Stimulated activated memory B cell treated with anti-CD40 and anti-IgM and Interleukin-4, amounts not matched to agents 10 μg/mL and 1 μg/mL and 100 μg/mL, for 72 hours (primary cell): ENCODE measurements around the gene RFC3.

Experiments
- ATAC-seq: fragments of 150-1000 bp; cut with Tn5 transposase; 2 replicates; pipeline ENCODE4 v1.10.0; 2021
- H3K27ac Mint-ChIP-seq: one replicate; pipeline ENCODE4 v1.8.0; 2022; ENCODE audit warnings: mild to moderate bottlenecking, mixed read lengths
- H3K27me3 Mint-ChIP-seq: one replicate; pipeline ENCODE4 v1.8.0; 2022; ENCODE audit warnings: mixed read lengths
- H3K36me3 Mint-ChIP-seq: one replicate; pipeline ENCODE4 v1.8.0; 2022; ENCODE audit warnings: mixed read lengths
- H3K4me1 Mint-ChIP-seq: one replicate; pipeline ENCODE4 v1.8.0; 2022; ENCODE audit warnings: mixed read lengths
- H3K4me3 Mint-ChIP-seq: one replicate; pipeline ENCODE4 v1.8.0; 2022; ENCODE audit warnings: mild to moderate bottlenecking, moderate library complexity, mixed read lengths
- H3K9me3 Mint-ChIP-seq: one replicate; pipeline ENCODE4 v1.8.0; 2022; ENCODE audit warnings: mixed read lengths

RFC3 gene

DNA sequence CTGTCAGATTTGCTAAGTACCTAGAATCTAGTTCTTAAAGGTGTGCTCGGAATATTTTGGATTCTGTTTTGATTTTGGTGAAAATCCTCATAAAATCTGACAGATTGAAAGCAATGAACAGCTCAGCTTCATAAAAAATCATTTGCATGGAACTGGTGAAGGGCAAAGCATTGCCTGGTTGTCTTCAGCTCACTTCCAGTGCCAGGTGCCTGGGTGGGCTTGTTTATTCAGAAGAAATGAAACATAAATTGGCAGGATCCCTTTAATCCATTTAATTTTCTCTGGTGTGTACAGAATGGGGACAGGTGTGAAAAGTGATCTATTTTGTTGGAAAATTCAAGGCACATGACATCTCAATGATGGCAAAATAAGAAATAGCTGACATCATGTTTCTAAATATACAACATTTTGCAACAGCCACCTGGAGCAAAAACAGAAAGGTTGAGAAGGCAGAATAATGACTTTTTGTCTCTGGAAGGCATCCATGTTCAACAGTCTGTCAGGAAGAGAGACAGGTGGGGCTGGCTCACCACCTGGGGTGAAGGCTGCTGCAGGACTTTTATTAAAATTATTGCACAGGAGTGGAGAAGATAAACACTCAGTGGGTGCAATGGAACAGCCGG lies 52.2 kb downstream of the RFC3 start:
- H3K36me3 Mint-ChIP-seq = peaks cover 10% of the 10 kb centered on the region
- no peak for ATAC-seq
- no peak overlapping the region for H3K4me3 Mint-ChIP-seq
- H3K4me1 Mint-ChIP-seq = peaks cover 5% of the 10 kb centered on the region
- H3K27me3 Mint-ChIP-seq = no peaks in the 10 kb centered on the region
- no peak overlapping the region for H3K27ac Mint-ChIP-seq
- no peaks in the 10 kb centered on the region for H3K9me3 Mint-ChIP-seq

DNA sequence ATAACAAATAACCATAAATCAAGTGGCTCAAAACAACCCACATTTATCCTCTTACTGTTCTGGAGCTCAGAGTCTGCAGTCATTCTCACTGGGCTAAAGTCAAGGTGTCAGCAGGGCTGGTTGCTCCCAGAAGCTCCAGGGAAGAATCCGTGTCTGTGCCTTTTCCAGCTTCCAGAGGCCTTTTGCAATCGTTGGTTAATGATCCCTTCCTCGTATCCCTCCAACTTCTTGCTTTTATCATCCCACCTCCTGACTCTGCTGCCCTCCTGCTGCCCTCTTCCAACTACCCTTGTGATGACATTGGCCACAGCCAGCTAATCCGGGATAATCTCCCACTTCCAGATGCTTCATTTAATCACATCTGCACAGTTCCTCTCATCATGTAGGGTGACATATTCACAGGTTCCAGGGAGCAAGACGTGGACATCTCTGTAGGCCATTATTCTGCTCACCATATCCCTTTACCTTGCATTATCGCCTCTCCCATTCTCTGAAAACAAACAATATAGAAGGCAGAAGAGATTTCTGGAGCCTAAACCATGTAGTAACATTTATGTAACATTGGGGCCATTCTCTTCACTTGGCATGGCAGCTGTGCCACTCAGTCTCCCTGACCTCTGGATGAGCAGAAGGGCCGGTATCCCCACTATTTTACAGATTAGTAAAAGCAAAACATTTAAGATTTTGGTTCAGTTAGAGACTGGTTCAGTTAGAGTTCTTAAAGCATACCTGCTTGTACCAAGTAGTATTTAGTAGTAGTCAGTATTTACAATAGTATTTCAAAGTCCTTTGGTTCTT lies 53.5 kb downstream of the RFC3 start:
- Mint-ChIP-seq H3K4me1 (no peaks in the 10 kb centered on the region), H3K36me3 (peaks cover 10% of the 10 kb centered on the region), H3K27me3 (no peaks in the 10 kb centered on the region), H3K27ac (no peak overlapping the region), H3K4me3 (no peak overlapping the region), H3K9me3 (no peaks in the 10 kb centered on the region)
- ATAC-seq = no peak

DNA sequence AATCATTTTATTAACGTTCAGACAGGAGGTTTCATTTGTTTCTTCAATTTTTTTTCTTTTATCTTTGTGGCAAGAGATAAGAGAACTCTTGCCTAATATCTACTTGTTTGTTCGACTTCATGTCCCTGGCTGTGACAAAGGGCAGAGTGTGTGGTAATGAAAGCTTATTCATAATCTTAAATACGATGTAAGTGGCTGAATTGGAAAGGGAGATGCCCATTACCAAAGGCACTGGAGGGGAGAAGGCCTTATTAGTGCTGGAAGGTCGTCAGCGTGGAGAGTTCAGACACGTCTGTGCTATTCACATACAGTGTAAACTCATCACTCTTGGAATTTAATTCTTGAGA lies 54.0 kb downstream of the RFC3 start:
- no peak for ATAC-seq
- no peaks in the 10 kb centered on the region for H3K4me1 Mint-ChIP-seq
- H3K4me3 Mint-ChIP-seq = no peak overlapping the region
- H3K27ac Mint-ChIP-seq = no peak overlapping the region
- peaks cover 10% of the 10 kb centered on the region for H3K36me3 Mint-ChIP-seq
- H3K27me3 Mint-ChIP-seq = no peaks in the 10 kb centered on the region
- no peaks in the 10 kb centered on the region for H3K9me3 Mint-ChIP-seq

DNA sequence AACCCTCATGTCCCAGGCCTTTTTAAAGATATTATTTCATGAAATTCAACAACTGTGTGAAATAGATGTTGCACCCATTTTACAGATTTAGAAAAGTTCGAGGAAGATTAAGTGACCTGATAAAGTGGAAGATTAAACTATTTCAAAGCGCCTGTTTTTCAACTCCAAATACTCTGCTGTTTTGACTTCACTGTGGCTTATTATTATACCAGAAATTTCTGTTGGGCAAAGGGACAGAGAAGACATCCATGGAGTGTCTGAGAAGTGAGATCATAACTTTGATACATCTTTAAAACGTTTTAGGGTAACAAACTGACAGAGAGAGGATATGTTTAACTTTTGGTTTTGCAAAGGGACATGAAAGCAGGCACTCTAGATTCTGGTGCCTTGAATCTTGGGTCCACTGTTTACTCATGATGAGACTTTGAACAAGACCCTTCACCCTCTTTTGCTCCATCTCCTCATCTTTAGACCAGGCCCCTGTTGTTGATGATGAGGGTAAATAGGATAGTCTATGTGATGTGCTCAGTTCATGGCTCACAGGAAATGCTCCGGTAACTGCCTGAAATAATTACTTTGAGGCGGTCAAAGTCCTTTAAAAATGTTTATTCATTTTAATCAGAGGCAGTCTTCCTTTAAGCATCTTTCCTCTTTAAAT lies 55.4 kb downstream of the RFC3 start:
- Mint-ChIP-seq H3K27me3 (no peaks in the 10 kb centered on the region), H3K9me3 (no peaks in the 10 kb centered on the region), H3K27ac (no peak overlapping the region), H3K4me1 (no peaks in the 10 kb centered on the region), H3K36me3 (no peaks in the 10 kb centered on the region), H3K4me3 (no peak overlapping the region)
- ATAC-seq = no peak

GRCh38 chr13:33874871-33875270 lies 56.9 kb downstream of the RFC3 start:
- Mint-ChIP-seq H3K9me3 (no peaks in the 10 kb centered on the region), H3K4me3 (no peak overlapping the region), H3K27me3 (no peaks in the 10 kb centered on the region), H3K36me3 (no peaks in the 10 kb centered on the region), H3K4me1 (no peaks in the 10 kb centered on the region), H3K27ac (no peak overlapping the region)
- ATAC-seq = no peak

DNA sequence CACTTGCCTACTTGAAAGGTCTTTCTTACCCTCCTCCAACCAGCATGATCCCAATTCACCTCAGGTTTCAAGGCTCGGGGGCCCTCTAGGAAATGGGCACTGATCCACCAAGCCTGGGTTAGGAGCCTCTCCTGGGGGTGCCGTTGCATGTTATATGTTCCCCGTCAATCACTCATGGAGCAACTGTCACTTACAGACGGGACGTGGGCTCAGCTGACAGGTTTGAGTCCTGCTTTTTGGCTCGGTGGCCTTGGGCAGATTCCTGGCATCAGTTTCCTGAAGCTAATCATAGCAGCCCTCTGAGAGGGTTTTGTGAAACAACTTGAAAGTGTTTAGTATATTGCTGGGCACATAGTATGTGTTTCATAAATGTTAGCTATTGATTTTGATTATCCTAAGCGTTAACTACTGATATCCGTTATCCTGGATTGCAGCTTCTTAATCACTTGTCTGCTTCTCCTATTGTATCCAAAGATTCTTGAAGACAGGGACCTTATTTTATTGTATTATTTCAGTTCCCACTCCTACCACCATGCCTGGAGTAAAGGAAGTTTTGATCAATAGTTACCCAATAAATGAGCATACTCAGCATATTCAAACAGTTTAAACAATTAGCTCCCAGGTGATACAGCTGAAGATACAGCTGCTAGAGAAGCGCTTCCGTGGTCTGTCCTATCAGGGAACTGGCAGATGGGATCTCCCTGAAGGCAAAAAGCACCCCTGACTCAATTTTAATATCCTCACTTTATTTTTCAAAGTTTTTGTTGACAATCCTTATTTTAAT lies 57.9 kb downstream of the RFC3 start:
- Mint-ChIP-seq H3K36me3 (no peaks in the 10 kb centered on the region), H3K4me3 (no peak overlapping the region), H3K27me3 (no peaks in the 10 kb centered on the region), H3K27ac (no peak overlapping the region), H3K9me3 (no peaks in the 10 kb centered on the region), H3K4me1 (no peaks in the 10 kb centered on the region)
- ATAC-seq = no peak

DNA sequence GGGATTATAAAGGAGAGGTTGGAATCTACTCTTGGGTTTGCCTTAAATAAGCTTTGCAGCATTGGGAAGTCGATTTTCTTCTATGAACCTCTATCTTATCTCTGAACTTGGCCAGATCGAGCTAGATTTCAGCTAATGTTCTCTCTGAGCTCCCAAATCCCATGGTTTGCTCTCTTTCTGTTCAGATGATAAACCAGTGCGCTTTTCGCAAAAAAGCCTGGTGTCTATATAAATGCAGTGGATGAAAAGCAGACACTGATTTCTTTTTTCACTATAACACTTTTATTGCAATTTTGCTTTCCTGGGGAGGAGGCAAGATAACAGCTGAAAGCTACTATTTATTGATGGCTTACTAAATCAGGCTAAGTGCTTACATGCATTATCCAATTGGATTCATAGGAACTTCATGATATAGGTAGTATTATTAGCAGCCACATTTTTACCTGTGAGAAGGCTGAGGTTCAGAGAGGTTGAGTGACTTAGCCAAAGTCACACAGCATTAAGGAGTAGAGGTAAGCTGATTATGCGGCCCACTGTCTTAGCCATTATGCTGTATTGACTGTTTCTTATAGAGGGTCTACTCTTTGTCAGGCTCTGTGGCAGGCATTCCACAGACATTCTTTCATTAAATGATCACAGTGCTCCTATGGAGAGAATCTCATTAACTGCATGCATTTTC lies 58.9 kb downstream of the RFC3 start:
- peaks cover 6% of the 10 kb centered on the region for H3K36me3 Mint-ChIP-seq
- ATAC-seq = no peak
- H3K27ac Mint-ChIP-seq = no peak overlapping the region
- H3K27me3 Mint-ChIP-seq = no peaks in the 10 kb centered on the region
- H3K4me1 Mint-ChIP-seq = no peaks in the 10 kb centered on the region
- H3K4me3 Mint-ChIP-seq = no peak overlapping the region
- H3K9me3 Mint-ChIP-seq = peaks cover 3% of the 10 kb centered on the region

DNA sequence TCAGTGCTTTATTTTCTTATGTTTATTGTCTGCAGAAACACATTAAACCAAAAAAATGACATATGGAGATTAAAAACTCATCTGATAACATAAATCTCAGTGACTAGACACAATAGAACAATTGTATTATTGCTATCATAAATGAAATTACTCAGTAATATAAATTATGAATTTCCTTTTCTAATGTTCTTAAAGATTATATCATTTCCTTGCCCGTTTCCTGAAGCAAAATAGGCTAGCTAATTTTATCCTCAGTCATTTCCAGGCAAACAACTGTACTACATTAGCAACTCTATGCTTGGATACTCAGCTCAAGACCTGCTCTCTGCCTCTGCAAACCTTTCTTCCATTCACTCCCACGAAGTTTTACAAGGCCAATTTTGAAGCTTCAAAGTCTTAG lies 61.2 kb downstream of the RFC3 start:
- Mint-ChIP-seq H3K9me3 (peaks cover 3% of the 10 kb centered on the region), H3K4me1 (no peaks in the 10 kb centered on the region), H3K27me3 (no peaks in the 10 kb centered on the region), H3K36me3 (peaks cover 14% of the 10 kb centered on the region), H3K27ac (no peak overlapping the region), H3K4me3 (no peak overlapping the region)
- no peak for ATAC-seq

DNA sequence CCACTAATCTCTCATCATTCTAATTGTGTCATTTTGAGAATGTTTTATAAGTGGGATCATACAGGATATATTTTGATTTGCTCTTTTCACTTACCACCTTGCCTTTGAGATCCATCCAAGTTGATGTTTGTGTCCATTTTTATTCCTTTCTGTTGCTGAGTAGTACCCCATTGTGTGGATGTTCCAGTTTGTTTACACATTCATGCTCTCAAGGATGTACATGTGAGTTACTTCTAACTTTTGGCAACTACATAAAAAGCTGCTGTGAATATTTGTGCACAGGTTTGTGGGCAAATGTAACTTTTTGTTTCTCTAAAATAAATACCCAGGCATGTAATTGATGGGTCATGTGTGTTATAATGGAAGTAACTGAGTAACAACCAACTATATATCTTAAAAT lies 64.9 kb downstream of the RFC3 start:
- Mint-ChIP-seq H3K27ac (no peak overlapping the region), H3K4me3 (no peak overlapping the region), H3K4me1 (no peaks in the 10 kb centered on the region), H3K9me3 (peaks cover 3% of the 10 kb centered on the region), H3K36me3 (peaks cover 14% of the 10 kb centered on the region), H3K27me3 (no peaks in the 10 kb centered on the region)
- ATAC-seq = no peak

- Mint-ChIP-seq H3K27me3 (no peaks in the 10 kb centered on the region), H3K27ac (no peak overlapping the region), H3K4me3 (no peak overlapping the region), H3K4me1 (no peaks in the 10 kb centered on the region), H3K36me3 (peaks cover 14% of the 10 kb centered on the region), H3K9me3 (peaks cover 3% of the 10 kb centered on the region)
- ATAC-seq = no peak
These were observed 66.7 kb downstream of the RFC3 start for GRCh38 chr13:33884531-33885220.
